ENCODE measurements around the gene BRIX1. TPM values are rescaled to one million over a fixed set of nuclear protein-coding genes. Genes with fewer than 3 reads are reported as not detected.

BRIX1 gene
- total RNA-seq, 2 experiments from 2014 or later: 41.6 to 46.4 TPM

DNA sequence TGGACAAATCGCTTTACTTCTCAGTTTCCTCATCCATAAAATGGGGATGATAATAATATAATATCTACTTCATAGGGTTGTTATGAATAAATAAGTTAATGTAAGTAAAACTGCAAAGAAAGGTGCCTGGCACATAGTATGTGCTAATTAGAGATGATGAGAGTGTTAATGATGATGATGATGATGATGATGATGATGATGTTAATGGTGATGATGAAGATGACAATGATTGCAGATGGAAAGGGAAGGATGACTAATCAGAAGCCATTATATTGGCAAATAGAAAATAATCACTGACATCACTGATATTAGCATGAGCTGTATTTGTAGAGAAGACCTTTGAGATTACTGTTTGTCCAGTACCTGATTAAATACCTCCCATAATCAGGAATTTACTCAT lies 20.8 kb upstream of the BRIX1 start:
- no peak overlapping the region for H3K27ac Mint-ChIP-seq
- H3K4me3 Mint-ChIP-seq: no peak overlapping the region
- no peaks in the 10 kb centered on the region for H3K9me3 Mint-ChIP-seq (ENCODE audit: insufficient read depth)
- POLR2A ChIA-PET: no interaction called here
- ATAC-seq (no peak), DNase-seq (no peak)
- CTCF ChIA-PET: interaction anchor here (1.7 to 2.9 kb wide), 2 partner anchors 371 to 372 kb away, joined by 7 to 14 read pairs; no protein-coding TSS in a partner anchor
- H3K36me3 Mint-ChIP-seq (ENCODE audit: low read depth): no peaks in the 10 kb centered on the region
- H3K27me3 Mint-ChIP-seq (ENCODE audit: low read depth): no peaks in the 10 kb centered on the region
- H3K4me1 Mint-ChIP-seq (ENCODE audit: low read depth): no peaks in the 10 kb centered on the region

DNA sequence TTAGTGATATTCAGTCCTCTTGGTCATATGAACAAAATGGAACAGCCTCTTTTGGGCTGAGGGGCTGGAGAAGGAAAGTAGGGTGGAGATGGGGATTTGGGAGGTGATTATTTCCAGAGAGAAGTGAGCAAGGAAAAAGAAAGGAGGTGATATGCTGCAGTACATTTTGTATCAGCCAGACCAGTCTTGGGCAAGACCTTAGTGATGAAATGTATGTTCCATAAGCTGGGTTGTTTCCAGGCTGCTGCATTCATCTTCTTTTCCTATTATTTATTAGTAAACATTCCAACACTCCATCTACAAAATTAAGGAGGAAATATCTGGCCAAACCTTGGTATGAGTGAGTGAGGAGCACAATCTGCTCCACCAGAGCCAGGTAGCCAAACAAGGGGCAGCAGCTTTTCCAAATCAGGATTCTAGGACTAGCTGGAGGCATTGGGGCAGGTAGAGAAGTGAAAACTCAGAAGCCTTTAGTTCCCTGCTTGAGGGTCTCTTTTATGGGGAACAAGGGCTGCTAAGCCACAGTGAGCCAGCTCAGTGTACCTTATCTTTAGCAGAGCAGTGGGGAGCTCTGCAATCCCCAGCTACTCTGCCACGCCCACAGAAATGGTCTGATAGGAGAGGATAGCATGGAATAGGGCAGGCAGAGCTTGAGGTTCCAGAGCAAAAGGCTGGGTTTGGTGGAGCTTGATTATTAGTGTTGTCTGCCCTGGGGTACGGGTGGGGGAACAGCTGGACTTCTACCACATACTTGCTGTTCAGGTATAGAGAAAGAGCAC lies 19.7 kb upstream of the BRIX1 start:
- ATAC-seq: no peak
- Mint-ChIP-seq H3K27me3 (ENCODE audit: low read depth) (no peaks in the 10 kb centered on the region), H3K4me1 (ENCODE audit: low read depth) (no peaks in the 10 kb centered on the region), H3K36me3 (ENCODE audit: low read depth) (no peaks in the 10 kb centered on the region), H3K4me3 (no peak overlapping the region), H3K9me3 (ENCODE audit: insufficient read depth) (no peaks in the 10 kb centered on the region), H3K27ac (no peak overlapping the region)
- DNase-seq: no peak
- POLR2A ChIA-PET: no interaction called here
- CTCF ChIA-PET: interaction anchor here (1.4 to 1.7 kb wide), 3 partner anchors 11 to 409 kb away, joined by 3 to 7 read pairs (median 5); no protein-coding TSS in a partner anchor

- Mint-ChIP-seq H3K4me1 (ENCODE audit: low read depth) (no peaks in the 10 kb centered on the region), H3K9me3 (ENCODE audit: insufficient read depth) (no peaks in the 10 kb centered on the region), H3K36me3 (ENCODE audit: low read depth) (no peaks in the 10 kb centered on the region), H3K4me3 (no peak overlapping the region), H3K27ac (no peak overlapping the region), H3K27me3 (ENCODE audit: low read depth) (no peaks in the 10 kb centered on the region)
- CTCF ChIA-PET: interaction anchor here (0.9 to 2.7 kb wide), 15 partner anchors 8 to 416 kb away, joined by 3 to 32 read pairs (median 5); partner anchors contain the start of genes BRIX1 and RAD1
- ATAC-seq (no peak), DNase-seq (no peak)
- POLR2A ChIA-PET: no interaction called here
These were observed 17.9 kb upstream of the BRIX1 start for GRCh38 chr5:34897646-34898045.

DNA sequence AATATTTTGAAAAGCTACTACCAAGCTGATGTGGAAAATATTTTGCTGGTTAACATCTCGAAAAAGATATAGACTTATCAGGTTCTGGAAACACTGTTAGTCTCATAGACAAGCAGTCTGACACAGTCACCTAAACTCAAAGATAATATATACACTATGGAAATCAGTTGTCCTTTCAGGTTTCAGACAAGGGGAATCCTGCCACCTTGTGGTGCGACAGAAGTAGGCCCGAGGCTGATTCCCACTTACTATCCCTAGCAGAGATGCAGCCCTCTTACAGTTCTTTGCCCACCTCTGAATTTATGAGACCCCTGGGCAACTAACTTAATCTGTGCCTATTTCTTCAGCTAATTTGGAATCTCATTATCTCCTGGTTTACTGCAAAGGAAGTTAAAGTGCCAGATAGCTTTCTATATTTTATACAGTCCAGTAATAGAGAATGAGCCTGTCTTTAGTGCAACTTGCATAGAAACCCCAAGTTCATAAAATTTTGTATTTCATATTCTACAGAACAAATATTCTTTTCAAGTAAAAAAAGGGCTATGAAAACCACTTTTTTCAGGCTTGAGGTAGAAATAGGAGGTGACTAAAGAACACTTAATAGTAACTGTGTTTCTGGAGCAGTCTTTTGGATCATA lies 17.1 kb upstream of the BRIX1 start:
- peak; percentile 77 for ATAC-seq
- POLR2A ChIA-PET: no interaction called here
- no peaks in the 10 kb centered on the region for H3K9me3 Mint-ChIP-seq (ENCODE audit: insufficient read depth)
- no peak overlapping the region for H3K27ac Mint-ChIP-seq
- DNase-seq: peak; percentile 72
- peaks cover 1% of the 10 kb centered on the region for H3K36me3 Mint-ChIP-seq (ENCODE audit: low read depth)
- CTCF ChIA-PET: interaction anchor here (0.6 to 2.7 kb wide), 21 partner anchors 8 to 423 kb away, joined by 3 to 32 read pairs (median 4); partner anchors contain the start of genes BRIX1 and RAD1
- H3K4me1 Mint-ChIP-seq (ENCODE audit: low read depth): no peaks in the 10 kb centered on the region
- H3K27me3 Mint-ChIP-seq (ENCODE audit: low read depth): no peaks in the 10 kb centered on the region
- H3K4me3 Mint-ChIP-seq: no peak overlapping the region

DNA sequence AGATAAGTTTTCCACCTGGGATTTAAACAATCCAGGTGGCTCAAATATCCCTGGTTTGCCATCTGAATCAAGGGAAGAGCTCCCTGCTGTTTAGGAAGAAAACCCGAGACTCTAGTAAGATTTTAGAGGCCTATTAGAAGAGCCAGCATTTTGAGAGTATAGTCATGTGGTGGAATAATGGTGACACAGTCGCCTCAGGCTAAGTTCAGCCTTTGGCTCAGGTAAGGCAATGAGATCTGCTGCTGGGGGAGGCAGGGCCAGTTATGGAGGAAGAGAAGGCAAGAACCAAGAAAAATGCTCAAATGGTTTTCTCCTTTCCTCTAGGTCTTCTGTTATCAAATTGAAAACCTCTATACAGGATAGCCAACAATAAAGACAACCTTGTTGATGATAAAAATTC lies 16.4 kb upstream of the BRIX1 start:
- Mint-ChIP-seq H3K4me3 (no peak overlapping the region), H3K27me3 (ENCODE audit: low read depth) (no peaks in the 10 kb centered on the region), H3K36me3 (ENCODE audit: low read depth) (peaks cover 1% of the 10 kb centered on the region), H3K27ac (no peak overlapping the region), H3K4me1 (ENCODE audit: low read depth) (no peaks in the 10 kb centered on the region), H3K9me3 (ENCODE audit: insufficient read depth) (no peaks in the 10 kb centered on the region)
- DNase-seq: no peak
- ATAC-seq: no peak
- POLR2A ChIA-PET: no interaction called here
- CTCF ChIA-PET: interaction anchor here (0.6 to 2.7 kb wide), 13 partner anchors 9 to 424 kb away, joined by 3 to 32 read pairs (median 6); partner anchors contain the start of genes BRIX1 and RAD1

DNA sequence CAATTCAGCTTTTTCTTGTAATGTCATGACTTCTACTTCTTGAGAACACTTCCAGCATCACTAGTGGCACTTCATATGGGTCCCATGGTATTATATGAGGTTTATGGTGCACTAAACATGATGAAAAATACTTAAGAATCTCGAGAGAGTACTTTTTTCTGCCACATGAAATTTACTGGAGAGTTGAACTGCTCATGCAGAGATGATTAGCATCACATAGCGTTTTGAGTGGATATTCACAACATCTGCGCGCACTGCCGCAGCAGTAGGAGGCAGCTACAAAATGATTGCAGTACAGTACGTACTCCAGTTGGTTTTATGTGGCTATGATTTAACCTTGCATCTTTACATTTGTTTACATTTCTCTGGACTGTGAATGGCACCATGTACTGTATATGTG lies 14.9 kb upstream of the BRIX1 start:
- no peaks in the 10 kb centered on the region for H3K4me1 Mint-ChIP-seq (ENCODE audit: low read depth)
- H3K9me3 Mint-ChIP-seq (ENCODE audit: insufficient read depth): no peaks in the 10 kb centered on the region
- ChIA-PET CTCF (no interaction called here), POLR2A (no interaction called here)
- ATAC-seq (no peak), DNase-seq (no peak)
- peaks cover 9% of the 10 kb centered on the region for H3K36me3 Mint-ChIP-seq (ENCODE audit: low read depth)
- no peaks in the 10 kb centered on the region for H3K27me3 Mint-ChIP-seq (ENCODE audit: low read depth)
- H3K27ac Mint-ChIP-seq: no peak overlapping the region
- no peak overlapping the region for H3K4me3 Mint-ChIP-seq

GRCh38 chr5:34903260-34903659 lies 12.3 kb upstream of the BRIX1 start:
- CTCF ChIA-PET: interaction anchor here (1.0 to 2.7 kb wide), 3 partner anchors 9 to 417 kb away, joined by 3 to 10 read pairs (median 4); no protein-coding TSS in a partner anchor
- ATAC-seq: no peak
- Mint-ChIP-seq H3K9me3 (ENCODE audit: insufficient read depth) (no peaks in the 10 kb centered on the region), H3K4me3 (no peak overlapping the region), H3K27me3 (ENCODE audit: low read depth) (no peaks in the 10 kb centered on the region), H3K4me1 (ENCODE audit: low read depth) (no peaks in the 10 kb centered on the region), H3K36me3 (ENCODE audit: low read depth) (peaks cover 9% of the 10 kb centered on the region), H3K27ac (no peak overlapping the region)
- DNase-seq: no peak
- POLR2A ChIA-PET: interaction anchor here (1.3 to 1.8 kb wide), 2 partner anchors 12 to 18 kb away, joined by 4 read pairs; partner anchors contain the start of genes BRIX1 and RAD1

DNA sequence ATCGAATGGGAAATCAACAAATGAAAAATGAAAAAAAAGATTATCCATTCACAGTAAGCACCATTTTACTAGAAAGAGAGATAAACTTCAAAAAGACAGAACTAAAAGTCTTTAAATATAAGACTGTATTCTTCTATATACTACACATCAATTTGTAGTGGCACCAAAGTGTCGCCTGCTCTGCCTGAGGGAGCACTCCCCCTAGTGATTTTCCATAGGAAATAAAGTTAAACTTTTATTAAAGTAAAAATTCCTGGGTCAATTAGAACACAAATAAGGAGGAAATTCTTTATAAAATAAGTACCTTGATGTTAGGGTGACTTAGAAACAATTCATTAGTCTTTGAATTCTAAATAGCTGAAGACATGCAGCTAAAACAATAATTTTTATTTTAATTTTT lies 9.9 kb upstream of the BRIX1 start:
- Mint-ChIP-seq H3K27ac (no peak overlapping the region), H3K27me3 (ENCODE audit: low read depth) (no peaks in the 10 kb centered on the region)

GRCh38 chr5:34913072-34913471 lies 2.4 kb upstream of the BRIX1 start:
- Mint-ChIP-seq H3K27me3 (ENCODE audit: low read depth) (no peaks in the 10 kb centered on the region), H3K4me3 (no peak overlapping the region), H3K36me3 (ENCODE audit: low read depth) (peaks cover 48% of the 10 kb centered on the region), H3K4me1 (ENCODE audit: low read depth) (peaks cover 43% of the 10 kb centered on the region), H3K9me3 (ENCODE audit: insufficient read depth) (no peaks in the 10 kb centered on the region), H3K27ac (no peak overlapping the region)
- ChIA-PET POLR2A (no interaction called here), CTCF (interaction anchor here (1.4 kb wide), 2 partner anchors 10 to 15 kb away, joined by 3 to 4 read pairs; no protein-coding TSS in a partner anchor)
- no peak for DNase-seq
- no peak for ATAC-seq

More for the DNA sequence above, 9.9 kb upstream of the BRIX1 start:
- DNase-seq: no peak
- CTCF ChIA-PET: interaction anchor here (1.2 to 1.4 kb wide), 3 partner anchors 8 to 382 kb away, joined by 3 to 8 read pairs (median 5); partner anchors contain the start of genes BRIX1 and RAD1
- POLR2A ChIA-PET: interaction anchor here (1.2 kb wide), 1 partner anchor 12 kb away, joined by 8 read pairs; no protein-coding TSS in a partner anchor
- no peaks in the 10 kb centered on the region for H3K9me3 Mint-ChIP-seq (ENCODE audit: insufficient read depth)
- H3K4me3 Mint-ChIP-seq: no peak overlapping the region
- ATAC-seq: no peak
- peaks cover 26% of the 10 kb centered on the region for H3K36me3 Mint-ChIP-seq (ENCODE audit: low read depth)
- H3K4me1 Mint-ChIP-seq (ENCODE audit: low read depth): peaks cover 5% of the 10 kb centered on the region

DNA sequence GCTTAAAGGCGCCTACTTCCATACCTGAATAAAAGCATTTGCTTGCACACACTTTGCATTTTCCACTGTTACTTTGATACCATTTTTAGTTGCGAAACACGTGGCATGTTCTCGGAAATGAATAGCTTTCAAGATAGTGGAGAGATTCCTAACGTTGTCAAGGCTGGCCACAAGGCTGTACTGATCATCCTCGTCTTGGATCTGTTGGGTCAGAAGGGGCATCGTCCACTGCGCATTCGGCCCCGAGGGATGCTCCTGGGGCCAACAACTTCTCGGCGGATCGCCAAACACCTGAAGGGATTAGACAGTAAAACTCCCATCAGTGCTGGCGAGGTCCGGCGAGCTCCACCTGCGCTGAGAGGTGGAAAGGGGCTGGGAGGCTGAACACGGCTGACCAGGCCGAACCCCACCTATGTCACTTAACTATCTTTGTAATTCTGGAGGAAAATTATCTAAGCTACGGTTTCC lies 806 bp upstream of the BRIX1 start:
- DNase-seq: no peak
- Mint-ChIP-seq H3K4me1 (ENCODE audit: low read depth) (peaks cover 43% of the 10 kb centered on the region), H3K27ac (no peak overlapping the region), H3K9me3 (ENCODE audit: insufficient read depth) (no peaks in the 10 kb centered on the region), H3K4me3 (no peak overlapping the region), H3K36me3 (ENCODE audit: low read depth) (peaks cover 41% of the 10 kb centered on the region), H3K27me3 (ENCODE audit: low read depth) (no peaks in the 10 kb centered on the region)
- CTCF ChIA-PET: interaction anchor here (1.0 to 4.2 kb wide), 9 partner anchors 8 to 429 kb away, joined by 3 to 29 read pairs (median 5); partner anchors contain the start of genes DNAJC21 and TTC23L
- POLR2A ChIA-PET: interaction anchor here (1.0 to 4.7 kb wide), 7 partner anchors 9 to 414 kb away, joined by 3 to 72 read pairs (median 5); partner anchors contain the start of genes DNAJC21 and TTC23L
- peak; percentile 8 for ATAC-seq

DNA sequence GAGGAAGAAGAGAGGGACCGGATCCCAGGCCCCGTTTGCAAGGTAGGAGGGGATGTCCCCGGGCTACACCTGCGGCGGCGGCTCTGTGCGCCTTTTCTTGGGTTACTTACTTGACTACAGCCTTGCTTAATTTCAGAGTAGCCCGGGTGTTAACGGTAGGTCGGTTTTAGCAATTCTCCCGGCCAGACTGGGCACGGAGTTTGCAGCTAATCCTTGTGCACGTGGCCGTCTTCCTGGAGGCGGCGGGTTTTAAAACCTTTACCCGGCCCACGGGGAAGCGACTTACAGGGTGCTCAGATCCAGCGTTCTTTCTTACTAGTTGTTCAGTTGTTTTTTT lies 313 bp downstream of the BRIX1 start:
- CTCF ChIA-PET: interaction anchor here (1.0 to 4.2 kb wide), 6 partner anchors 10 to 430 kb away, joined by 3 to 29 read pairs (median 7); partner anchors contain the start of gene DNAJC21
- no peak for DNase-seq
- ATAC-seq: no peak
- peaks cover 41% of the 10 kb centered on the region for H3K36me3 Mint-ChIP-seq (ENCODE audit: low read depth)
- POLR2A ChIA-PET: interaction anchor here (1.0 to 4.7 kb wide), 7 partner anchors 8 to 415 kb away, joined by 3 to 72 read pairs (median 5); partner anchors contain the start of genes DNAJC21 and TTC23L
- no peak overlapping the region for H3K27ac Mint-ChIP-seq
- H3K4me3 Mint-ChIP-seq: no peak overlapping the region
- H3K9me3 Mint-ChIP-seq (ENCODE audit: insufficient read depth): no peaks in the 10 kb centered on the region
- no peaks in the 10 kb centered on the region for H3K27me3 Mint-ChIP-seq (ENCODE audit: low read depth)
- peaks cover 43% of the 10 kb centered on the region for H3K4me1 Mint-ChIP-seq (ENCODE audit: low read depth)
